Erythroblast (primary cell): ENCODE results near the gene DPY19L3.

ENCODE experiments used
- GATA1 ChIP-seq: IDR thresholded peaks from 2 replicates; pipeline ENCODE4 v1.6.1; 2011; ENCODE audit warnings: low read depth, mild to moderate bottlenecking, control low read depth, low read length, moderate library complexity
- POLR2A ChIP-seq: IDR thresholded peaks from 2 replicates; pipeline ENCODE4 v1.6.1; 2011; ENCODE audit warnings: mild to moderate bottlenecking, low read length

GRCh38 chr19:32456406-32456805 is 50.8 kb downstream of the DPY19L3 start:
- no peak for TF ChIP-seq POLR2A
- no peak for TF ChIP-seq GATA1
